IPS DF 6.9 (cell line): ENCODE results near the gene SERTM1.

Source experiments
- DNase-seq: peaks from one replicate; pipeline ENCODE4 v3.0.0-alpha.2; 2013; ENCODE audit warnings: low read depth, low spot score
- H3K27ac ChIP-seq: one replicate; pipeline ENCODE4 v1.5.1; 2013; ENCODE audit warnings: low read length, control low read depth
- H3K27me3 ChIP-seq: 2 replicates; pipeline ENCODE4 v1.6.1; 2013; ENCODE audit warnings: mild to moderate bottlenecking, low read length; ENCODE audit not compliant: control insufficient read depth, insufficient read depth
- H3K36me3 ChIP-seq: 2 replicates; pipeline ENCODE4 v1.6.1; 2013; ENCODE audit warnings: low read length; ENCODE audit not compliant: control insufficient read depth, insufficient read depth
- H3K4me1 ChIP-seq: 2 replicates; pipeline ENCODE4 v1.6.1; 2013; ENCODE audit warnings: low read length; ENCODE audit not compliant: control insufficient read depth, insufficient read depth
- H3K4me3 ChIP-seq: 2 replicates; pipeline ENCODE4 v1.5.1; 2013; ENCODE audit warnings: mild to moderate bottlenecking, low read length
- H3K9me3 ChIP-seq: 2 replicates; pipeline ENCODE4 v1.6.1; 2013; ENCODE audit warnings: low read length, inconsistent platforms; ENCODE audit not compliant: control insufficient read depth, insufficient read depth
- WGBS: extraction: QIAGEN DNeasy Blood & Tissue Kit; methylation state at CpG from one replicate; pipeline ENCODE4 v1.1.7; 2013; ENCODE audit warnings: mixed read lengths, missing lambda C conversion rate; ENCODE audit not compliant: insufficient read length, insufficient coverage; 5-methylcytosine and 5-hydroxymethylcytosine counted together

SERTM1 gene

DNA sequence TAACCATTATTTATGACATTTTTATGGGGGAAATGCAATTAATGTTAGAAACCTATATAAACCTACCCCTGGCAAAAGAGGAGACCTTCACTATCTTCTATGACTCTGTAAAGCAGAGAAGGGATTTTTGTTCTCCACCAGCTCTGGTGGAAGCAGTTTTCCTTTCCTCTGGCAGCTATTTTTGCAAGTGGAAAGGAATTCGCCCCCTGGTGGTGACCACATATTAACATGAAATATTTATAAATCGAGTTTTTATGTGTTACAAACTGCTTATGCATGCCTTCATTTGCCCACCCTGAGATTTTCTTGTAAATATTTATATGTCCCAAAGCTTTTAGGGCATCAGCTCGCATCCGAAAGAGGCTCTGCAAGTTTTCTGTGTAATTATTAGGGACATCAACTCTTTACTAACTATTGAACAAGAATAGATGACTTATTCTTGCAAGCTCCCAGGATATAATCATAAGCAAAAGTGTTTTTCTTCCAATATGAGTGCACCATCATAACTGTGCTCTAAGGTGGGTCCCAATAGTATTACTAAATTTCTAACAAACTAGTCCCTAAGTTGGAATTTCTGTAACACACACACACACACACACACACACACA is 62.4 kb downstream of the SERTM1 start:
- H3K36me3 ChIP-seq: no peaks in the 10 kb centered on the region
- peak; percentile 7 for DNase-seq
- no peak overlapping the region for H3K27ac ChIP-seq
- H3K4me1 ChIP-seq: no peaks in the 10 kb centered on the region
- no CpG with 5 or more reads among the region's 4 CpGs for WGBS
- no peak overlapping the region for H3K4me3 ChIP-seq
- H3K27me3 ChIP-seq: no peaks in the 10 kb centered on the region
- no peaks in the 10 kb centered on the region for H3K9me3 ChIP-seq

DNA sequence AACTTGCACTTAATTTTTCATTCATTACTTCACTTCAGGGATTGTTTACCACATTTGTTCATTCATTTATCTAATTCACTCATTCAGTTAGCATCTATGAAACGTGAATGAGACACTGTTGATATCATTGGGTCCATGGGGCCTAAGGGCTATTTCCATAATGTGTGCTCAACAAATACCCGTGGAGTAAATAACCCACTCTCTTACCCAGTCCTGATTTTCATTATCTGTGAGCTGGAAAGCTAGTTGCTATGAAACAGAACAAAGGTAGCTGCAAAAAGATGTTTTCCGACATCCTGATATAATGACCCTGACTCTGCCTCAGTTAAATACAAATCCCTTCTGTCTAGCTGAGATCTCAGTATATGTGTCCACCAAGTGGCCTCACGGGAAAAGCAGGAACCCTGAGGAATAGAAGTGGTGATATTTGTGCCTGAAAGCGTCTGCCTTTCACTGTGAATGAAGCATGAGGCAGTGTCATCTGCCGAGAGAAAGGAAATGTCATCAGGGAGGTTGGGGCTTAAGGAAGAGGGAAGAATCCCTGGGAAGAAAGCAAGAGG is 63.8 kb downstream of the SERTM1 start:
- H3K4me3 ChIP-seq: no peak overlapping the region
- no peaks in the 10 kb centered on the region for H3K4me1 ChIP-seq
- DNase-seq: no peak
- no peaks in the 10 kb centered on the region for H3K9me3 ChIP-seq
- WGBS: no CpG with 5 or more reads among the region's 6 CpGs
- no peaks in the 10 kb centered on the region for H3K27me3 ChIP-seq
- H3K36me3 ChIP-seq: no peaks in the 10 kb centered on the region
- H3K27ac ChIP-seq: no peak overlapping the region

DNA sequence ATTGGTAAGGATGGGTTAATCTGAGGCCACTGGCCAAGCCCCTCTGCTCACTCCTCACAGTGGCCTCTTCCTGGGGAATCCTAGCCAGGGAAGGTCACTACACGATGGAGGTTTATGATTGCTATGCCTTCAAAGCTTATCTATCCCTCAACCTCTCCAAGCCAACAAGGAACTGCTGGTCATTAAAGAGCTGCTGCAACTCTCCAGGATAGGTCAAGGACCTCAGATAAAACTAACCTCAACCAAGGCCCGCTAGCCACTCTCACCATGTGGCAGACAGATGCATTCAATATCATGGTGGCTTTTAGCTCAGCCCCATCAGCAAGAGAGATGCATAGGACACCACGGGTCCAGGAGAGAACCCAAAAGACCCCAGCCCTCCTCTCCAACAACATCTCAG is 71.6 kb downstream of the SERTM1 start:
- no CpG with 5 or more reads among the region's 3 CpGs for WGBS
- Histone ChIP-seq H3K27ac (no peak overlapping the region), H3K27me3 (no peaks in the 10 kb centered on the region), H3K36me3 (no peaks in the 10 kb centered on the region), H3K9me3 (no peaks in the 10 kb centered on the region), H3K4me1 (peaks cover 3% of the 10 kb centered on the region; the same call in 1 of the 2 replicates), H3K4me3 (no peak overlapping the region)
- no peak for DNase-seq

DNA sequence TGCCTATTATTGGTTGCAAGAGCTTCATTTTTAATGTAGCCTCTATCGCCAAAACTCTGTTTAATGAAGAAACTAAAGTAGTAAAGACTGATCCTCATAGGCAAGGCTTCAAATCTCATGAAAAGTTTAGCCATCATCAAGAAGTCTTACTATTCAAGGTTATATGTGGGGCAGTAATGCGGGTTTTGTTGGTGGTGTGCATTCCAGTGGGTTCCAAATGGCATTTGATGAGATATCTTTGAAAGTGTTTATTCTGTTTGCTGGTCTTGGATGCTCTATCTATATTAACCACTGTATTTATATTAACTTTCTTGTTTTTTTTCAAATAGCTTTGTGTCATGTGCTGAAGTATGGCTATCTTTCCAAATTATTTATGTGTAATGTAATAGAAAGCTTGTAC is 72.2 kb downstream of the SERTM1 start:
- H3K27me3 ChIP-seq: no peaks in the 10 kb centered on the region
- WGBS: no CpG with 5 or more reads among the region's 2 CpGs
- H3K27ac ChIP-seq: no peak overlapping the region
- H3K4me3 ChIP-seq: no peak overlapping the region
- peaks cover 3% of the 10 kb centered on the region; the same call in 1 of the 2 replicates for H3K4me1 ChIP-seq
- no peaks in the 10 kb centered on the region for H3K36me3 ChIP-seq
- H3K9me3 ChIP-seq: no peaks in the 10 kb centered on the region
- DNase-seq: no peak
